Ascending aorta (tissue), 2 donors: ENCODE data around the gene SLC35G1. TPM values are rescaled to one million over a fixed set of nuclear protein-coding genes. Genes with fewer than 3 reads are reported as not detected.

Experiments
- DNase-seq, 2 donors: peaks; one replicate each; pipeline ENCODE4 v3.0.0-alpha.2; 2019; ENCODE audit warnings: low spot score in 2 of 2
- H3K27ac ChIP-seq, 2 donors: fragments of 200-600 bp; sonication (generic); one replicate each; pipeline ENCODE4 v1.5.1; 2016 to 2017; ENCODE audit warnings: mild to moderate bottlenecking in 1 of 2
- H3K27me3 ChIP-seq: fragments of 200-600 bp; sonication (generic); one replicate; pipeline ENCODE4 v1.5.1; 2017
- H3K36me3 ChIP-seq, 2 donors: fragments of 200-600 bp; sonication (generic); one replicate each; pipeline ENCODE4 v1.5.1; 2016
- H3K4me1 ChIP-seq, 2 donors: fragments of 200-600 bp; sonication (generic); one replicate each; pipeline ENCODE4 v1.5.1; 2016 to 2017; ENCODE audit warnings: mild to moderate bottlenecking in 1 of 2
- H3K4me3 ChIP-seq, 2 donors: fragments of 200-600 bp; sonication (generic); one replicate each; pipeline ENCODE4 v1.5.1; 2016 to 2017; ENCODE audit warnings: mild to moderate bottlenecking in 1 of 2
- H3K9me3 ChIP-seq, 2 donors: fragments of 200-600 bp; sonication (generic); one replicate each; pipeline ENCODE4 v1.5.1; 2016
- CTCF ChIP-seq, 3 experiments: fragments of 200-600 bp in 2 of 3; fragments of 450-650 bp in 1 of 3; sonication (generic) in 2 of 3; IDR thresholded peaks; one replicate each; pipeline ENCODE4 v1.5.1; 2016 to 2019; ENCODE audit warnings: antibody characterized with exemption in 3 of 3, mild to moderate bottlenecking in 1 of 3, moderate library complexity in 1 of 3
- intact Hi-C: fragments of 100-400 bp; cut with DNase I; formaldehyde crosslinking; loops from one replicate; pipeline ENCODE4 v1.15.1; 2023
- total RNA-seq: library from RNA; depleted of rRNA; stranded (reverse); fragments of >200 nt; gene quantifications from one replicate; pipeline ENCODE4 v1.1.0, GENCODE V29; 2016

SLC35G1 gene
- total RNA-seq, 1 donor from 2014 or later = 3.7 TPM

DNA sequence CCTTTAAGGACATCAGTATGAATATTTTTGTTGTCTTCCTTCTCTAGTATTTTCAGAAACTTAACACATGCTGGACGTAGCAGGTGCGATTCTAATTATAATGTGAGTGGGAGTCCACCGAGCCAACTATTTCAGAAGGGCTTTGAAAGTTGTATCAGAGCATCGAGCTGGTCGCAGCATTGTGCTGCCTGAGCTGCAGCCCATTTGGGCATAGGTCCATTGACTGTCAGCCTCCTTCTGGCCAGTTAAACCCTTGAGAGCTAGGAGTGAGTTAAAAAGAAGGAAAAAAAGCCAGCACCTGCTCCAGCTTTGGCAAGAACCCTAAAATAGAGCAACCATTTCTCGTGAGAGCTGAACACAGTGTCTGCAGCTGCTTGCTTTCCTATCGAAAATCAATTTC lies 47.8 kb downstream of the SLC35G1 start:
- TF ChIP-seq CTCF (IDR thresholded peaks at IDR 0.05) = no peak
- intact Hi-C loops = no loop called here
- Histone ChIP-seq H3K27me3 (no peaks in the 10 kb centered on the region), H3K36me3 (no peaks in the 10 kb centered on the region), H3K27ac (no peak overlapping the region), H3K9me3 (no peaks in the 10 kb centered on the region), H3K4me1 (peaks cover 0 to 4% of the 10 kb centered on the region in 2 donors), H3K4me3 (no peak overlapping the region)
- no peak for DNase-seq

- no peak for DNase-seq
- no peaks in the 10 kb centered on the region for H3K9me3 ChIP-seq
- no peak overlapping the region for H3K27ac ChIP-seq
- intact Hi-C loops = no loop called here
- no peaks in the 10 kb centered on the region for H3K36me3 ChIP-seq
- no peak overlapping the region for H3K4me3 ChIP-seq
- no peak for TF ChIP-seq CTCF (IDR thresholded peaks at IDR 0.05)
- H3K27me3 ChIP-seq = no peaks in the 10 kb centered on the region
- H3K4me1 ChIP-seq = peaks cover 0 to 4% of the 10 kb centered on the region in 2 donors
These were observed 52.0 kb downstream of the SLC35G1 start for GRCh38 chr10:93945819-93946218.

GRCh38 chr10:93947055-93947454 lies 53.3 kb downstream of the SLC35G1 start:
- no peaks in the 10 kb centered on the region for H3K9me3 ChIP-seq
- peaks cover 0 to 4% of the 10 kb centered on the region in 2 donors for H3K4me1 ChIP-seq
- H3K4me3 ChIP-seq = no peak overlapping the region
- intact Hi-C loops = no loop called here
- DNase-seq = no peak
- no peak overlapping the region for H3K27ac ChIP-seq
- no peaks in the 10 kb centered on the region for H3K36me3 ChIP-seq
- TF ChIP-seq CTCF (IDR thresholded peaks at IDR 0.05) = no peak
- no peaks in the 10 kb centered on the region for H3K27me3 ChIP-seq

DNA sequence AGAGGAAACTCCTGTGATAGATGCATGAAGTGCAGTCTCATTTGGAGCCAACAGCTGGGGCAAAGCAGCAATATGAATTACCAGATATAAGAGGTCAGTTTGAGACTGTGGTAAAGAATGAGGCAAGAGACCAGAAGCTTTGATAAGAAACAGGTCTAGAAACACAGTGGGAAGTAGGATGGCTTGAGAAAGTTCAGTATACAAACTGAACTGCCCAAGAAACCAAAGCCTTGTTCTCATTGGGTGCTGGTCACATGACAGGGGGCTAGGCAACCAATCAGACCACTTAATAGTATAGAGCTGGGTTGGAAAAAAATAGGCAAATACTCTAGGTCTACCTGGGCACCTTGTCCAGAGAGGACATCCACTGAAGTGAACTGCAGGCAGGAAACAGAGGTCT lies 53.7 kb downstream of the SLC35G1 start:
- Histone ChIP-seq H3K27me3 (no peaks in the 10 kb centered on the region), H3K4me3 (no peak overlapping the region), H3K9me3 (no peaks in the 10 kb centered on the region), H3K36me3 (no peaks in the 10 kb centered on the region), H3K4me1 (peaks cover 0 to 4% of the 10 kb centered on the region in 2 donors), H3K27ac (no peak overlapping the region)
- no peak for DNase-seq
- intact Hi-C loops = no loop called here
- no peak for TF ChIP-seq CTCF (IDR thresholded peaks at IDR 0.05)

DNA sequence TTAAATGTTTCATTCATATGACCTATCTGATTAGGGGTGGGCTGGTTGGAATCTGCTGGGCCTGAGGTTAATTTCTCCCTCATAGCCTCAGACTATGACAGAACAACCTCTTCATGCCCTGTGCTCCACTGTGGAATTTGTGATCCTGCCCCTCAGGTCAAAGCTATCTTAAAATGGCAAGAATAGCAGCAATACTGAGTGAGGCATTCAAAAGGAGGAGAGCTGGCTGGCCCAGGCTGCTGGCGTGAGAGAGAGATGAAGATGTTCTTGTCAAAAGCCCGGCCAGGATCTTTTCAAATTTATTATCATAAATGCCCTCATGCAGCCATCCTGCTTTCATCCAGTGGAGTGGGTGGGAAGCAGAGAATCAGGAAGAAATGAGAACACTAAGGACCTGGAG lies 58.1 kb downstream of the SLC35G1 start:
- no peaks in the 10 kb centered on the region for H3K9me3 ChIP-seq
- no peak overlapping the region for H3K4me3 ChIP-seq
- no peaks in the 10 kb centered on the region for H3K27me3 ChIP-seq
- no peak for TF ChIP-seq CTCF (IDR thresholded peaks at IDR 0.05)
- H3K4me1 ChIP-seq = no peaks in the 10 kb centered on the region
- no peak overlapping the region for H3K27ac ChIP-seq
- DNase-seq = no peak
- intact Hi-C loops = no loop called here
- no peaks in the 10 kb centered on the region for H3K36me3 ChIP-seq

Other genes starting within 250 kb of the SLC35G1 start
- 1.7 TPM for gene FRA10AC1, start 191.4 kb upstream of the SLC35G1 start, total RNA-seq
- gene LGI1, start 136.0 kb upstream of the SLC35G1 start, total RNA-seq = not detected
- gene PLCE1, start 100.0 kb downstream of the SLC35G1 start, total RNA-seq = 3.8 TPM